ENCODE measurements around the gene PLCG2. TPM values are rescaled to one million over a fixed set of nuclear protein-coding genes. Genes with fewer than 3 reads are reported as not detected.

The PLCG2 gene
- total and polyA plus RNA-seq, 2 experiments from 2014 or later = 2.5 to 5.0 TPM

DNA sequence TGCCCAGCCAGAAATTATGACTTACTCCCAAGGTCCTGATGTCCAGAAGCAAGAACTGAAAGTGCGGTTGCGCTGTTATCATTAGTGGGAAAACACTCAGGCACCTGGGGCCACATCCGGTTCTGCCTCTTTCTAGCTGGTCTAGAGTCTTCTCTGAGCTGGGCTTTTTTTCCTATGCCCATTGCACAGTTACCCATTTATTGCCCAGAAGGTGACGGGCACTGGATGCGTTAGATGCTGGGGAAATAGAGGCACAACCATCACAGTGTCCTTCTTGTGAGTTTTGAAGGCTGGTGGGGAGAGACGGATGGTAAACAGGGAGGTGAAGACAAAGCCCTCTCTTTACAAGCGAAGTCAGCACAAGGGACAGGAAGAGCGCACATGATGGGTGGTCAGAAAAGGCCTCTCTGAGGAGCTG, 37.7 kb downstream of the PLCG2 start:
- no peak overlapping the region for H3K4me3 ChIP-seq
- H3K4me2 ChIP-seq = no peak overlapping the region
- no peaks in the 10 kb centered on the region for H3K9me2 ChIP-seq (replicated peaks; ENCODE audit: insufficient read depth)
- H3K36me3 ChIP-seq (replicated peaks; ENCODE audit: insufficient read depth, low read depth) = no peaks in the 10 kb centered on the region
- no peaks in the 10 kb centered on the region for H4K20me1 ChIP-seq (ENCODE audit: insufficient read depth, poor library complexity, severe bottlenecking)
- H3K4me1 ChIP-seq (ENCODE audit: insufficient read depth) = no peaks in the 10 kb centered on the region
- TF ChIP-seq, protein P1, sequence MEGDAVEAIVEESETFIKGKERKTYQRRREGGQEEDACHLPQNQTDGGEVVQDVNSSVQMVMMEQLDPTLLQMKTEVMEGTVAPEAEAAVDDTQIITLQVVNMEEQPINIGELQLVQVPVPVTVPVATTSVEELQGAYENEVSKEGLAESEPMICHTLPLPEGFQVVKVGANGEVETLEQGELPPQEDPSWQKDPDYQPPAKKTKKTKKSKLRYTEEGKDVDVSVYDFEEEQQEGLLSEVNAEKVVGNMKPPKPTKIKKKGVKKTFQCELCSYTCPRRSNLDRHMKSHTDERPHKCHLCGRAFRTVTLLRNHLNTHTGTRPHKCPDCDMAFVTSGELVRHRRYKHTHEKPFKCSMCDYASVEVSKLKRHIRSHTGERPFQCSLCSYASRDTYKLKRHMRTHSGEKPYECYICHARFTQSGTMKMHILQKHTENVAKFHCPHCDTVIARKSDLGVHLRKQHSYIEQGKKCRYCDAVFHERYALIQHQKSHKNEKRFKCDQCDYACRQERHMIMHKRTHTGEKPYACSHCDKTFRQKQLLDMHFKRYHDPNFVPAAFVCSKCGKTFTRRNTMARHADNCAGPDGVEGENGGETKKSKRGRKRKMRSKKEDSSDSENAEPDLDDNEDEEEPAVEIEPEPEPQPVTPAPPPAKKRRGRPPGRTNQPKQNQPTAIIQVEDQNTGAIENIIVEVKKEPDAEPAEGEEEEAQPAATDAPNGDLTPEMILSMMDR (IDR thresholded peaks at IDR 0.05; ENCODE audit: poor library complexity) = no peak
- no peak for TF ChIP-seq EZH2phosphoT487 (IDR thresholded peaks at IDR 0.05; ENCODE audit: low read depth, severe bottlenecking, unreplicated experiment)
- no peak for TF ChIP-seq EZH2 (IDR thresholded peaks at IDR 0.05; ENCODE audit: borderline replicate concordance)
- DNase-seq (ENCODE audit: low spot score) = no peak
- no peaks in the 10 kb centered on the region for H3K79me2 ChIP-seq
- no peaks in the 10 kb centered on the region for H3K9me3 ChIP-seq (ENCODE audit: low read depth)
- no peak overlapping the region for H2AFZ ChIP-seq
- H3K27ac ChIP-seq = no peak overlapping the region
- no peaks in the 10 kb centered on the region for H3K27me3 ChIP-seq
- 93% methylated on average over 8 of the region's 8 CpGs for WGBS (ENCODE audit: low lambda C conversion rate, missing lambda C conversion rate)

DNA sequence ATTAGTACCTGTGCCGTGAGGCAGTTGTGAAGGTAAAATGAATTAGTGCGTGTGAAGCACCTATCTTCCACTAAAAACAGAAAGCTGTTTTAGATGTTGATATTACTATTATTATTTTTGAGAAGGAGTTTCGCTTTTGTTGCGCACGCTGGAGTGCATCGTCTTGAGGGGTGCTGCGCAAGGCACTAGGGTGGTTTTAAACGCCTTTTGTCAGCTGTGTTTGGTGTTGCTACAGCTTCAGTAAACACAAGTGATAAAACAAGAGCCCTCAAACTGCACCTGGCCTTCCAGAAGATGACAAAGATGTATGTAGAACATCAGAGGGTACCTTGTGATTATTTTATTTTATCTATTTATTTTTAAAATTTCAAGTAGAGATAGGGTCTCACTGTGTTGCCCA, 38.2 kb downstream of the PLCG2 start:
- Histone ChIP-seq H3K27ac (no peak overlapping the region), H4K20me1 (ENCODE audit: insufficient read depth, poor library complexity, severe bottlenecking) (no peaks in the 10 kb centered on the region), H3K36me3 (replicated peaks; ENCODE audit: insufficient read depth, low read depth) (no peaks in the 10 kb centered on the region), H3K9me2 (replicated peaks; ENCODE audit: insufficient read depth) (no peaks in the 10 kb centered on the region), H3K4me1 (ENCODE audit: insufficient read depth) (no peaks in the 10 kb centered on the region), H3K79me2 (no peaks in the 10 kb centered on the region), H3K4me2 (no peak overlapping the region), H3K9me3 (ENCODE audit: low read depth) (no peaks in the 10 kb centered on the region), H2AFZ (no peak overlapping the region), H3K4me3 (no peak overlapping the region), H3K27me3 (no peaks in the 10 kb centered on the region)
- no peak for DNase-seq (ENCODE audit: low spot score)
- WGBS (ENCODE audit: low lambda C conversion rate, missing lambda C conversion rate) = 98% methylated on average over 8 of the region's 8 CpGs
- TF ChIP-seq EZH2phosphoT487 (IDR thresholded peaks at IDR 0.05; ENCODE audit: low read depth, severe bottlenecking, unreplicated experiment) = no peak
- TF ChIP-seq EZH2 (IDR thresholded peaks at IDR 0.05; ENCODE audit: borderline replicate concordance) = no peak
- TF ChIP-seq, protein P1 (IDR thresholded peaks at IDR 0.05; ENCODE audit: poor library complexity) = no peak

DNA sequence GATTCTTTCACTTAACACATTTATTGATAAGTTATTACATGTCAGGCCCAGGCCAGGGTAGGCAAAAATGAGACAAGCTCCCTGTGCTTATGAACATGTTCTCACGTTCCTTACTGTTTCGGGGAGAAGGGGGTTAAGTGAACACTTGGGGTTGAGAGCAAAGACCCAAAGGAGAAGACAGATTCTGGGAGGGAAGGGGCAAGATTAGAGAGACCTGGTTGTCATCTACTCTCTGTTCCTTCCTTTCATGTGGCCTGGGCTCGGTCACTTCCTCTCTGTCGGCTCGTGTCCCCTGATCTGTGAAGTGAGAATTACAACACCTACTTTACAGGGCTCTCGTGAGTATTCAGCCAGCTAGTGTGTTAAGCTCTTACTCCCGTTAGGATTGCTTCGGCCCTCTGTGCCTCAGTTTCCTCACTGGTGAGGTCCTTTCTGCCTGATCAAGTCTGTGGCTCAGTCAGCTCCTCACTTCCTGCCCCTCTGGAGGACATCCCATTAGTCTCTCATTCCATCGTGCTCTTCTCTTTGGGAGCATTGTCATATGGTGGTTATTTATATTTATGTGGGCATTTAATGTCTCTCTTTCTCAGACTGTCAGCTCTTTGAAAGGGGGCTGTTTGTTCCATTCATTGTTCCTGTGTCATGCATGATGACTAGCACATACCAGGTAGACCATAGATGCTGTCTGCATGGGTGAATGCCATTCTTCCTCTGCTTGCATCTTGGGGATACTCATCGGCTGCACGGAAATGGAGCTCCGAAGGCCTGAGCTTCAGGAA, 38.9 kb downstream of the PLCG2 start:
- DNase-seq (ENCODE audit: low spot score) = no peak
- Histone ChIP-seq H3K4me2 (no peak overlapping the region), H3K27ac (no peak overlapping the region), H3K79me2 (no peaks in the 10 kb centered on the region), H3K36me3 (replicated peaks; ENCODE audit: insufficient read depth, low read depth) (no peaks in the 10 kb centered on the region), H3K27me3 (no peaks in the 10 kb centered on the region), H4K20me1 (ENCODE audit: insufficient read depth, poor library complexity, severe bottlenecking) (no peaks in the 10 kb centered on the region), H2AFZ (no peak overlapping the region), H3K9me3 (ENCODE audit: low read depth) (no peaks in the 10 kb centered on the region), H3K4me1 (ENCODE audit: insufficient read depth) (peaks cover 1% of the 10 kb centered on the region), H3K9me2 (replicated peaks; ENCODE audit: insufficient read depth) (no peaks in the 10 kb centered on the region), H3K4me3 (no peak overlapping the region)
- WGBS (ENCODE audit: low lambda C conversion rate, missing lambda C conversion rate) = 79% methylated on average over 12 of the region's 12 CpGs
- TF ChIP-seq, protein P1 (IDR thresholded peaks at IDR 0.05; ENCODE audit: poor library complexity) = no peak
- TF ChIP-seq EZH2phosphoT487 (IDR thresholded peaks at IDR 0.05; ENCODE audit: low read depth, severe bottlenecking, unreplicated experiment) (no peak), EZH2 (IDR thresholded peaks at IDR 0.05; ENCODE audit: borderline replicate concordance) (no peak)
